SK-N-SH (cell line): Measurements from ENCODE around the gene ARAP3.

Experiments used
- ELF1 ChIP-seq: IDR thresholded peaks from 2 replicates; pipeline ENCODE4 v1.4.0; 2012
- EZH2phosphoT487 ChIP-seq: fragments of 200-600 bp; sonication (generic); IDR thresholded peaks from 2 replicates; pipeline ENCODE4 v1.6.1; 2017; ENCODE audit warnings: low read depth, mixed run types, mild to moderate bottlenecking, antibody characterized with exemption, moderate library complexity, borderline replicate concordance
- NFIC ChIP-seq: IDR thresholded peaks from 2 replicates; pipeline ENCODE4 v1.4.0; 2012; ENCODE audit warnings: borderline replicate concordance
- NRF1 ChIP-seq: IDR thresholded peaks from 2 replicates; pipeline ENCODE4 v1.6.1; 2012; ENCODE audit warnings: low read depth, mild to moderate bottlenecking, low read length
- POLR2AphosphoS5 ChIP-seq: IDR thresholded peaks from 2 replicates; pipeline ENCODE4 v1.6.1; 2012; ENCODE audit warnings: low read depth, low read length
- SIN3A ChIP-seq: IDR thresholded peaks from 2 replicates; pipeline ENCODE4 v1.6.1; 2012; ENCODE audit warnings: low read depth, mild to moderate bottlenecking, low read length, moderate library complexity, borderline replicate concordance
- TEAD4 ChIP-seq: IDR thresholded peaks from 2 replicates; pipeline ENCODE4 v1.4.0; 2012; ENCODE audit warnings: mild to moderate bottlenecking, borderline replicate concordance; ENCODE audit not compliant: insufficient read depth
- YY1 ChIP-seq: IDR thresholded peaks from 2 replicates; pipeline ENCODE4 v1.4.0; 2012; ENCODE audit warnings: low read depth, mild to moderate bottlenecking
- TF ChIP-seq, protein P1 (sequence below): fragments of 200-600 bp; sonication (generic); IDR thresholded peaks from 2 replicates; pipeline ENCODE4 v1.6.1; 2017; ENCODE audit warnings: antibody characterized with exemption, mild to moderate bottlenecking, moderate library complexity

GRCh38 chr5:141656396-141656795, 25.6 kb downstream of the ARAP3 start:
- no peak for TF ChIP-seq POLR2AphosphoS5
- TF ChIP-seq, protein P1, sequence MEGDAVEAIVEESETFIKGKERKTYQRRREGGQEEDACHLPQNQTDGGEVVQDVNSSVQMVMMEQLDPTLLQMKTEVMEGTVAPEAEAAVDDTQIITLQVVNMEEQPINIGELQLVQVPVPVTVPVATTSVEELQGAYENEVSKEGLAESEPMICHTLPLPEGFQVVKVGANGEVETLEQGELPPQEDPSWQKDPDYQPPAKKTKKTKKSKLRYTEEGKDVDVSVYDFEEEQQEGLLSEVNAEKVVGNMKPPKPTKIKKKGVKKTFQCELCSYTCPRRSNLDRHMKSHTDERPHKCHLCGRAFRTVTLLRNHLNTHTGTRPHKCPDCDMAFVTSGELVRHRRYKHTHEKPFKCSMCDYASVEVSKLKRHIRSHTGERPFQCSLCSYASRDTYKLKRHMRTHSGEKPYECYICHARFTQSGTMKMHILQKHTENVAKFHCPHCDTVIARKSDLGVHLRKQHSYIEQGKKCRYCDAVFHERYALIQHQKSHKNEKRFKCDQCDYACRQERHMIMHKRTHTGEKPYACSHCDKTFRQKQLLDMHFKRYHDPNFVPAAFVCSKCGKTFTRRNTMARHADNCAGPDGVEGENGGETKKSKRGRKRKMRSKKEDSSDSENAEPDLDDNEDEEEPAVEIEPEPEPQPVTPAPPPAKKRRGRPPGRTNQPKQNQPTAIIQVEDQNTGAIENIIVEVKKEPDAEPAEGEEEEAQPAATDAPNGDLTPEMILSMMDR = no peak
- TF ChIP-seq SIN3A = no peak
- no peak for TF ChIP-seq YY1
- TF ChIP-seq NRF1 = no peak
- no peak for TF ChIP-seq EZH2phosphoT487
- TF ChIP-seq TEAD4 = no peak
- no peak for TF ChIP-seq ELF1
- no peak for TF ChIP-seq NFIC
